A673 (cell line): Measurements from ENCODE around the gene CDC42BPG.

Source experiments
- EZH2 ChIP-seq: fragments of 200-600 bp; sonication (generic); IDR thresholded peaks from 2 replicates; pipeline ENCODE4 v1.6.1; 2017; ENCODE audit warnings: borderline replicate concordance, low read depth, mild to moderate bottlenecking, mixed read lengths, antibody characterized with exemption, low read length; ENCODE audit not compliant: poor library complexity, severe bottlenecking
- TF ChIP-seq, protein P1 (sequence below): fragments of 300-800, 200-600 bp; sonication (generic); conservative IDR thresholded peaks from 2 replicates; pipeline ENCODE4 v1.5.1; 2017; ENCODE audit warnings: low read depth, mild to moderate bottlenecking, antibody characterized with exemption, low read length, moderate library complexity, mixed read lengths

DNA sequence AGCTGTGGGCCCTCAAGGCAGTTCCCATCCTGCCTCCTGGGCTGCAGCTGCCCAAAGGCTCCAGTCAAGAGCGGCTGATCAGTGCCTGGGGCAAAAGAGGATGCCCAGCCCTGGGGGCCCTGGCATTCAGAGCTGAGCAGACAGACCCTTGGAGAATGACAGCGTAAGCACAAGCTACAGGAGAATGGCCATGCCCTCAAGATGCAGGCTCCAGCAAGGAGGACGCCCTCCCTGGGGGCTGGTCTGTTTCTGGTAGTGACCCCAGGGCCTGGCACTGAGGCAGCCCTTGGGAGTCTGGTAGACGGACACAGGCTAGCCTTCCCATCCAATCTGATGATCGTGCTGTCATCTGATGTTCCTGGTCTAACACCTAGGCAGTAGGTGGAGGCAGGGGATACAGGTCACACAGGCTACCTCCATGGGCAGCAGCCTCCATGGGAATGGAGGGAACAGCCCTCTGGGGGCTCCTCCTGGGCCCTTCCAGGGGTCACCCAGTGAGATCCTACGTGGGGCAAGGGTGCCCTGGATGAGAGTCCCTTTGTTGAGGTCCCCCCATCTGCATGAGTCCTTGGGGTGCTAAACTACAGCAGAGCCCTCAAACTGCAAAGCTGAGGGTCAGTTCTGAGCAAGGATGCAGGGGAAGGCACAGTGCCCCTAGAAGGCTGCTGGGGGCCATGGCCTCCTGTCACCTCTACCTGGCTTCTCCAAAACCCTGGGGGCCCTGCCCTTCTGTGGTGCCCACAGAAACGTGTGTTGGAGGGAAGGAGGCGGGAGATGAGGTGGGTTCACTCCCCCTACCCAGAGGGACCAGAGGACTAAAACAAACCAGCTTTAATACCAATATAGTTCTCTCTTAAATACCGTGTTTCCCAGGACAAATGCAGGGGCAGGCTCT lies 55.9 kb downstream of the CDC42BPG start:
- TF ChIP-seq, protein P1, sequence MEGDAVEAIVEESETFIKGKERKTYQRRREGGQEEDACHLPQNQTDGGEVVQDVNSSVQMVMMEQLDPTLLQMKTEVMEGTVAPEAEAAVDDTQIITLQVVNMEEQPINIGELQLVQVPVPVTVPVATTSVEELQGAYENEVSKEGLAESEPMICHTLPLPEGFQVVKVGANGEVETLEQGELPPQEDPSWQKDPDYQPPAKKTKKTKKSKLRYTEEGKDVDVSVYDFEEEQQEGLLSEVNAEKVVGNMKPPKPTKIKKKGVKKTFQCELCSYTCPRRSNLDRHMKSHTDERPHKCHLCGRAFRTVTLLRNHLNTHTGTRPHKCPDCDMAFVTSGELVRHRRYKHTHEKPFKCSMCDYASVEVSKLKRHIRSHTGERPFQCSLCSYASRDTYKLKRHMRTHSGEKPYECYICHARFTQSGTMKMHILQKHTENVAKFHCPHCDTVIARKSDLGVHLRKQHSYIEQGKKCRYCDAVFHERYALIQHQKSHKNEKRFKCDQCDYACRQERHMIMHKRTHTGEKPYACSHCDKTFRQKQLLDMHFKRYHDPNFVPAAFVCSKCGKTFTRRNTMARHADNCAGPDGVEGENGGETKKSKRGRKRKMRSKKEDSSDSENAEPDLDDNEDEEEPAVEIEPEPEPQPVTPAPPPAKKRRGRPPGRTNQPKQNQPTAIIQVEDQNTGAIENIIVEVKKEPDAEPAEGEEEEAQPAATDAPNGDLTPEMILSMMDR: no peak
- no peak for TF ChIP-seq EZH2
